Kidney (tissue), 14 donors: ENCODE data around the gene PLK1. TPM values are rescaled to one million over a fixed set of nuclear protein-coding genes. Genes with fewer than 3 reads are reported as not detected.
A peak's percentile ranks its signal among the peaks of the same experiment; 100 is the strongest.

ENCODE experiments used
- DNase-seq, 5 donors: peaks; one replicate each; pipeline ENCODE4 v3.0.0-alpha.2; 2013 to 2020
- FAIRE-seq: peaks from 2 replicates; lab custom pipeline; 2012; peaks lifted over from hg19 to GRCh38; lab: Jason Lieb, UNC
- H3K27ac ChIP-seq, 2 donors: one replicate each; pipeline ENCODE4 v1.7.0; 2013; ENCODE audit warnings: low read depth in 2 of 2, low read length in 2 of 2, inconsistent platforms in 1 of 2
- H3K27me3 ChIP-seq: one replicate; pipeline ENCODE4 v1.7.1; 2013; ENCODE audit warnings: low read length, inconsistent platforms; ENCODE audit not compliant: control insufficient read depth, insufficient read depth
- H3K36me3 ChIP-seq, 3 donors: one replicate each; pipeline versions ENCODE4 v1.7.0 to v1.7.1; 2013; ENCODE audit warnings: low read length in 3 of 3, control low read depth in 1 of 3, inconsistent platforms in 1 of 3; ENCODE audit not compliant: insufficient read depth in 3 of 3, control insufficient read depth in 2 of 3
- H3K4me1 ChIP-seq, 3 donors: one replicate each; pipeline versions ENCODE4 v1.7.0 to v1.7.1; 2013; ENCODE audit warnings: low read length in 3 of 3, inconsistent platforms in 1 of 3, low read depth in 1 of 3; ENCODE audit not compliant: control insufficient read depth in 2 of 3, insufficient read depth in 2 of 3
- H3K4me3 ChIP-seq, 3 donors: one replicate each; pipeline versions ENCODE4 v1.7.0 to v1.8.1; 2013; ENCODE audit warnings: low read length in 3 of 3, control low read depth in 1 of 3, inconsistent platforms in 1 of 3
- H3K9ac ChIP-seq, 3 donors: one replicate each; pipeline versions ENCODE4 v1.7.0 to v1.7.1; 2013; ENCODE audit warnings: low read length in 3 of 3, control low read depth in 1 of 3, inconsistent platforms in 1 of 3
- H3K9me3 ChIP-seq, 3 donors: one replicate each; pipeline versions ENCODE4 v1.7.0 to v1.7.1; 2013; ENCODE audit warnings: low read length in 3 of 3, control low read depth in 1 of 3, inconsistent platforms in 1 of 3; ENCODE audit not compliant: control insufficient read depth in 2 of 3, insufficient read depth in 1 of 3
- intact Hi-C: fragments of 100-400 bp; cut with DNase I; formaldehyde crosslinking; loops from one replicate; pipeline ENCODE4 v1.11.1; 2022
- polyA plus RNA-seq: library from polyadenylated mRNA; stranded (reverse); fragments of 350-450 nt; fragmentation: Illumina TruSeq; extraction: RNeasy Lipid Tissue Mini Kit (QIAGEN cat#74804); gene quantifications from one replicate; pipeline ENCODE4 v1.2.3, GENCODE V29; 2014; ENCODE audit warnings: low read depth, low replicate concordance; ENCODE audit not compliant: insufficient read depth
- total RNA-seq: library from RNA; stranded (reverse); fragmentation: NEBNext Ultra II Directional; extraction: Animal tissue kit (Norgen Biotek cat#: 25700); gene quantifications from one replicate; pipeline ENCODE4 v1.2.1, GENCODE V29; 2021
- TF ChIP-seq, protein P1 (sequence below): IDR thresholded peaks from 3 replicates; pipeline ENCODE4 v1.5.1; 2012; ENCODE audit warnings: mild to moderate bottlenecking, moderate library complexity, borderline replicate concordance; ENCODE audit not compliant: insufficient read depth; ENCODE audit errors: extremely low read depth
- donor health status: control.
- donor health status: control.
- donor health status: control.
- donor health status: control.
- donor health status: control.
- donor health status: DM: yes; HTN: yes; CAD: no.
- donor health status: Normal renal cell carcinoma (clear cell type).

The PLK1 gene
- total and polyA plus RNA-seq, 2 donors from 2014 or later: 0.71 to 2.5 TPM

DNA sequence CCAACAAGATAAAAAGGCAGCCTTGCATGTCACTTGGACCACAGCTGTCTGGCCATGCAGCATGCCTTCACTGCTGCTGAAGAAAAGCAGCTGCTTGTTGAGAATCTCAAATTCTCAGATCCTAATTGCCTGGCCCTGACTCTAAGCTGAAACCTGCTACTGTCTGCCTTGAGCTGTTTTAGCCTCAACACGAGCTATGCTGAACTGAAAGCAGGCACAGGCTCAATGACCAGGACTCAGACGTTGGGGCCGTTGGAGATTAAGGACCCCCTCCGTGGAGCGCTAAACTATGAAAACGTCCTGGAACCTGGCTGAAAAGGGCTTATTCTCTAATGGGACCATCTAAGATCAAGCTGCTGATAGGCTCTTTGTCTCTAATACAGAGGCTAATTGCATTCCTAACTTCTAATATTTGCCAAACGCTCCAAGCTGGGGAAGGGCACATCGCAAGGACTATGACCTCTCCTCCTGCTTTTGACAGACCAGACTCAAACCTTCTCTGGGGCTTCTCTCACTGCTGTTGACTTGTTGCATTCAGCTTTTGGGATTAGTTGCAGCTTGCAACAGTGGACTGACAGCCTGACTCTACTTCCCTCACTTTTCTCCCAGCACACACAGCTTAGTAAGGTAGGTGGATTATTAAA lies 4.6 kb upstream of the PLK1 start:
- no peak overlapping the region for H3K9ac ChIP-seq
- peaks cover 0 to 6% (median 0%) of the 10 kb centered on the region in 3 donors for H3K4me1 ChIP-seq
- DNase-seq (peak in 2 of 5 donors; percentile 18 to 56), FAIRE-seq (no peak)
- H3K9me3 ChIP-seq: no peaks in the 10 kb centered on the region
- TF ChIP-seq, protein P1, sequence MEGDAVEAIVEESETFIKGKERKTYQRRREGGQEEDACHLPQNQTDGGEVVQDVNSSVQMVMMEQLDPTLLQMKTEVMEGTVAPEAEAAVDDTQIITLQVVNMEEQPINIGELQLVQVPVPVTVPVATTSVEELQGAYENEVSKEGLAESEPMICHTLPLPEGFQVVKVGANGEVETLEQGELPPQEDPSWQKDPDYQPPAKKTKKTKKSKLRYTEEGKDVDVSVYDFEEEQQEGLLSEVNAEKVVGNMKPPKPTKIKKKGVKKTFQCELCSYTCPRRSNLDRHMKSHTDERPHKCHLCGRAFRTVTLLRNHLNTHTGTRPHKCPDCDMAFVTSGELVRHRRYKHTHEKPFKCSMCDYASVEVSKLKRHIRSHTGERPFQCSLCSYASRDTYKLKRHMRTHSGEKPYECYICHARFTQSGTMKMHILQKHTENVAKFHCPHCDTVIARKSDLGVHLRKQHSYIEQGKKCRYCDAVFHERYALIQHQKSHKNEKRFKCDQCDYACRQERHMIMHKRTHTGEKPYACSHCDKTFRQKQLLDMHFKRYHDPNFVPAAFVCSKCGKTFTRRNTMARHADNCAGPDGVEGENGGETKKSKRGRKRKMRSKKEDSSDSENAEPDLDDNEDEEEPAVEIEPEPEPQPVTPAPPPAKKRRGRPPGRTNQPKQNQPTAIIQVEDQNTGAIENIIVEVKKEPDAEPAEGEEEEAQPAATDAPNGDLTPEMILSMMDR: no peak
- intact Hi-C loops: no loop called here
- no peak overlapping the region for H3K27ac ChIP-seq
- peaks cover 2 to 16% (median 9%) of the 10 kb centered on the region in 3 donors for H3K36me3 ChIP-seq
- no peak overlapping the region for H3K4me3 ChIP-seq
- no peaks in the 10 kb centered on the region for H3K27me3 ChIP-seq

DNA sequence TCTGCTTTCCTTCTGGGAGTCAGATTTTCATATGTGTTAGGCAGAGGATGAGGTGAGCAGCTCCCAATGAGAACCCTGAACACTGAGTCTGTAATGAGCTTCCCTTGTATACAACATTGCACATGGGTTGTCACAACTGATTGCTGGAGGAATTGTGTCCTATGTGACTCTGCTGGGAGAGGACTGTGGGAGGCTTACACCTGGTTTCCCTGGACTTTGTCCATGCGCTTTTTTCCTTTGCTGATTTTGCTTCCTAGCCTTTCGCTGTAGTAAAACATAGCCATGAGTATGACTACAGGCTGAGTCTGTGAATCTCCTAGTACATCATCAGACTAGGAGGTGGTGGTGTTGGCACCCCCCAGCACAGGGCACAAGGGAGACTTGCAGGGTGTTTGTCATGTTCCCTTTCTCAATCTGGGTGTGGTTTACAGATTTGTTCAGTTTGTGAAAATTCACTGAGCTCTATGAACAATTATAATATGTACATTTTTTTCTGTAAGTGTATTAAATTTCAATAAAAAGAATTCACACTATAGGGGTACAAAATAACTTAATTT lies 1.7 kb upstream of the PLK1 start:
- H3K4me1 ChIP-seq: peaks cover 0 to 7% (median 0%) of the 10 kb centered on the region in 3 donors
- TF ChIP-seq, protein P1: no peak
- FAIRE-seq (no peak), DNase-seq (no peak)
- H3K9me3 ChIP-seq: no peaks in the 10 kb centered on the region
- no peak overlapping the region for H3K4me3 ChIP-seq
- intact Hi-C loops: no loop called here
- H3K27me3 ChIP-seq: no peaks in the 10 kb centered on the region
- no peak overlapping the region for H3K27ac ChIP-seq
- no peak overlapping the region for H3K9ac ChIP-seq
- H3K36me3 ChIP-seq: peaks cover 0 to 15% (median 4%) of the 10 kb centered on the region in 3 donors

GRCh38 chr16:23679274-23679985 lies 741 bp downstream of the PLK1 start:
- H3K27ac ChIP-seq: no peak overlapping the region
- no peak for FAIRE-seq

More at GRCh38 chr16:23679274-23679985, 741 bp downstream of the PLK1 start:
- peak in 4 of 5 donors; percentile 25 to 65 (median 40) for DNase-seq
- TF ChIP-seq, protein P1: no peak
- Histone ChIP-seq H3K36me3 (peaks cover 5 to 18% (median 5%) of the 10 kb centered on the region in 3 donors), H3K9me3 (no peaks in the 10 kb centered on the region), H3K4me1 (peaks cover 0 to 7% (median 0%) of the 10 kb centered on the region in 3 donors), H3K4me3 (peak overlapping the region in 2 of 3 donors; percentile 55 to 62), H3K9ac (peak overlapping the region in 1 of 3 donors; percentile 40), H3K27me3 (no peaks in the 10 kb centered on the region)
- intact Hi-C loops: no loop called here
